ENCODE measurements around the gene ELF2.

GRCh38 chr4:139145552-139145932, 31.5 kb downstream of the ELF2 start:
- TF ChIP-seq, protein P1, sequence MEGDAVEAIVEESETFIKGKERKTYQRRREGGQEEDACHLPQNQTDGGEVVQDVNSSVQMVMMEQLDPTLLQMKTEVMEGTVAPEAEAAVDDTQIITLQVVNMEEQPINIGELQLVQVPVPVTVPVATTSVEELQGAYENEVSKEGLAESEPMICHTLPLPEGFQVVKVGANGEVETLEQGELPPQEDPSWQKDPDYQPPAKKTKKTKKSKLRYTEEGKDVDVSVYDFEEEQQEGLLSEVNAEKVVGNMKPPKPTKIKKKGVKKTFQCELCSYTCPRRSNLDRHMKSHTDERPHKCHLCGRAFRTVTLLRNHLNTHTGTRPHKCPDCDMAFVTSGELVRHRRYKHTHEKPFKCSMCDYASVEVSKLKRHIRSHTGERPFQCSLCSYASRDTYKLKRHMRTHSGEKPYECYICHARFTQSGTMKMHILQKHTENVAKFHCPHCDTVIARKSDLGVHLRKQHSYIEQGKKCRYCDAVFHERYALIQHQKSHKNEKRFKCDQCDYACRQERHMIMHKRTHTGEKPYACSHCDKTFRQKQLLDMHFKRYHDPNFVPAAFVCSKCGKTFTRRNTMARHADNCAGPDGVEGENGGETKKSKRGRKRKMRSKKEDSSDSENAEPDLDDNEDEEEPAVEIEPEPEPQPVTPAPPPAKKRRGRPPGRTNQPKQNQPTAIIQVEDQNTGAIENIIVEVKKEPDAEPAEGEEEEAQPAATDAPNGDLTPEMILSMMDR (IDR thresholded peaks at IDR 0.05), result no peak
- TF ChIP-seq EZH2 (IDR thresholded peaks at IDR 0.05; ENCODE audit: borderline replicate concordance, insufficient read depth, low read depth, low read length, poor library complexity, severe bottlenecking), result no peak
